SK-N-SH (cell line): ENCODE data around the gene MYOM3.

Experiments used
- EZH2phosphoT487 ChIP-seq: fragments of 200-600 bp; sonication (generic); IDR thresholded peaks from 2 replicates; pipeline ENCODE4 v1.6.1; 2017; ENCODE audit warnings: low read depth, mixed run types, mild to moderate bottlenecking, antibody characterized with exemption, moderate library complexity, borderline replicate concordance
- GATA2 ChIP-seq: sonication (generic); formaldehyde crosslinking; IDR thresholded peaks from 2 replicates; pipeline ENCODE4 v1.5.0; 2020; ENCODE audit warnings: mild to moderate bottlenecking, missing genetic modification reagents

DNA sequence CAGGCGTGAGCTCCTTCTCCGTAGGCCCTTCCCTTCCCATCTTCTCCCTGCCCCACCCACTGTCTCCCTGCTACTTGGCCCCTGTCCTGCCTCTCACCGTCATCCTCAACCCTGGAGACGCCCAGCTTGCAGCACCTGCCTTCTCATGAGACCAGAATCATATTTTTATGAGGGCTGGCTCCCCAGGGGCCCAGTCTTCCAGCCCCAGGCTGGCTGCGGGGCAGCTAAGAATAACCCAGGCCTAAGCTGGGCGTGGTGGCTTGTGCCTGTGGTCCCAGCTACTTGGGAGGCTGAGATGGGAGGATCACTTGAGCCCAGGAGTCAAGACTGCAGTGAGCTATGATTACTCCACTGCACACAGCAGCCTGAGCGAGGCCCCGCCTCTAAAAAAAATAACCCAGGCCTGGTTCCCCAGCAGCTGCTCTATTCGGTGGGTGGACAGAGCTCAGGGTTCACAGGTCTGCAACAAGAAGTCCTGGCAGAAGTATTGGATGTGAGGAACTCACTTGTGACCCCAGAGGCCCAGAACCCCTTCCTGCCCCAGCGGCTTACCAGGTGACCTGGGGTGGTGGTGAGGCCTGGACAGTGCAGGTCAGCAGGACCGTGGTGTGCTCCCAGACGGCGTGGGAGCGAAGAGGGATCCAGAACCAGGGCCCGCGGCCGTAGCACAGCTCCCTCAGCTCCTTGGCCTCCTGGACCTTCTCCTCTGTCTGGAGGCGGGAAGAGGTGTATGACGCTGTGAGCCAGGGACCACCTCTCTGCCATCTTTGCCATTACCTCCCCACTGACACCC, 6.4 kb downstream of the MYOM3 start:
- no peak for TF ChIP-seq EZH2phosphoT487
- TF ChIP-seq GATA2 (CRISPR knock-in tag): no peak
